ENCODE results near the gene GP2.

Gene GP2

GRCh38 chr16:20280259-20280658, 47.1 kb downstream of the GP2 start:
- Histone ChIP-seq H3K36me3 (ENCODE audit: insufficient read depth, low read length) (no peaks in the 10 kb centered on the region), H3K4me1 (ENCODE audit: insufficient read depth, low read length, severe bottlenecking) (no peaks in the 10 kb centered on the region), H3K79me2 (ENCODE audit: insufficient read depth, low read length) (no peaks in the 10 kb centered on the region), H3K9me3 (ENCODE audit: low read length) (no peaks in the 10 kb centered on the region), H3K27ac (ENCODE audit: low read depth, low read length, poor library complexity, severe bottlenecking) (no peak overlapping the region), H3F3A (ENCODE audit: insufficient read depth, low read length) (no peaks in the 10 kb centered on the region), H3K27me3 (ENCODE audit: insufficient read depth, low read length) (no peaks in the 10 kb centered on the region), H3K4me2 (ENCODE audit: low read length) (no peak overlapping the region), H2AFZ (ENCODE audit: low read length) (no peak overlapping the region), H3K9ac (ENCODE audit: low read length) (no peak overlapping the region), H3K9me2 (ENCODE audit: low read depth, low read length) (no peaks in the 10 kb centered on the region), H4K20me1 (ENCODE audit: insufficient read depth, low read length) (no peaks in the 10 kb centered on the region), H3K4me3 (ENCODE audit: low read depth, low read length, poor library complexity, severe bottlenecking) (no peak overlapping the region)
- TF ChIP-seq, protein P1, sequence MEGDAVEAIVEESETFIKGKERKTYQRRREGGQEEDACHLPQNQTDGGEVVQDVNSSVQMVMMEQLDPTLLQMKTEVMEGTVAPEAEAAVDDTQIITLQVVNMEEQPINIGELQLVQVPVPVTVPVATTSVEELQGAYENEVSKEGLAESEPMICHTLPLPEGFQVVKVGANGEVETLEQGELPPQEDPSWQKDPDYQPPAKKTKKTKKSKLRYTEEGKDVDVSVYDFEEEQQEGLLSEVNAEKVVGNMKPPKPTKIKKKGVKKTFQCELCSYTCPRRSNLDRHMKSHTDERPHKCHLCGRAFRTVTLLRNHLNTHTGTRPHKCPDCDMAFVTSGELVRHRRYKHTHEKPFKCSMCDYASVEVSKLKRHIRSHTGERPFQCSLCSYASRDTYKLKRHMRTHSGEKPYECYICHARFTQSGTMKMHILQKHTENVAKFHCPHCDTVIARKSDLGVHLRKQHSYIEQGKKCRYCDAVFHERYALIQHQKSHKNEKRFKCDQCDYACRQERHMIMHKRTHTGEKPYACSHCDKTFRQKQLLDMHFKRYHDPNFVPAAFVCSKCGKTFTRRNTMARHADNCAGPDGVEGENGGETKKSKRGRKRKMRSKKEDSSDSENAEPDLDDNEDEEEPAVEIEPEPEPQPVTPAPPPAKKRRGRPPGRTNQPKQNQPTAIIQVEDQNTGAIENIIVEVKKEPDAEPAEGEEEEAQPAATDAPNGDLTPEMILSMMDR (IDR thresholded peaks at IDR 0.05; ENCODE audit: low read length): no peak
- TF ChIP-seq EZH2 (IDR thresholded peaks at IDR 0.05; ENCODE audit: borderline replicate concordance, low read length): no peak

DNA sequence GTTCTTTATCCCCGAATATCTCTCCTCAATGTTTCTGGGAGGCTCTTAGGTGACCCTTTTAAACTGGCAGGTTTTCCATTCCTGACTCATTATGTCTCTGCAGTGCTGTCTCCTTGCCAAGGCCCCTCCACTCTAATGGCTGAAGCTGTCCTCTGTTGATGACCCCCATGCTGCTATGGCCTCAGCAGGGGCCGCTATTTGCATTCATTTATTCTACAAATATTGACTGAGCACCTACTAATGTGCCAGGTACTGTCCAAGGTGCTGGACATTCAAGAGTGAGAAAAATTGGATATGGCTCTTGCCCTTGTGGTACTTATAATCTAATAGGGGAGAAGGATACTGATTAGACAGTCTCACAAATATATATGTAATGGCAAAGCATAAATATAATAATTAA, 55.4 kb downstream of the GP2 start:
- Histone ChIP-seq H3F3A (ENCODE audit: insufficient read depth, low read length) (no peaks in the 10 kb centered on the region), H4K20me1 (ENCODE audit: insufficient read depth, low read length) (no peaks in the 10 kb centered on the region), H2AFZ (ENCODE audit: low read length) (no peak overlapping the region), H3K9me3 (ENCODE audit: low read length) (no peaks in the 10 kb centered on the region), H3K9me2 (ENCODE audit: low read depth, low read length) (no peaks in the 10 kb centered on the region), H3K4me2 (ENCODE audit: low read length) (no peak overlapping the region), H3K36me3 (ENCODE audit: insufficient read depth, low read length) (no peaks in the 10 kb centered on the region), H3K79me2 (ENCODE audit: insufficient read depth, low read length) (no peaks in the 10 kb centered on the region), H3K4me1 (ENCODE audit: insufficient read depth, low read length, severe bottlenecking) (no peaks in the 10 kb centered on the region), H3K27ac (ENCODE audit: low read depth, low read length, poor library complexity, severe bottlenecking) (no peak overlapping the region), H3K27me3 (ENCODE audit: insufficient read depth, low read length) (no peaks in the 10 kb centered on the region), H3K9ac (ENCODE audit: low read length) (no peak overlapping the region), H3K4me3 (ENCODE audit: low read depth, low read length, poor library complexity, severe bottlenecking) (no peak overlapping the region)
- no peak for TF ChIP-seq EZH2 (IDR thresholded peaks at IDR 0.05; ENCODE audit: borderline replicate concordance, low read length)
- TF ChIP-seq, protein P1 (IDR thresholded peaks at IDR 0.05; ENCODE audit: low read length): no peak

- no peaks in the 10 kb centered on the region for H3K27me3 ChIP-seq (ENCODE audit: insufficient read depth, low read length)
- H3K27ac ChIP-seq (ENCODE audit: low read depth, low read length, poor library complexity, severe bottlenecking): no peak overlapping the region
- H3K9me3 ChIP-seq (ENCODE audit: low read length): no peaks in the 10 kb centered on the region
- no peaks in the 10 kb centered on the region for H3K79me2 ChIP-seq (ENCODE audit: insufficient read depth, low read length)
- no peak overlapping the region for H2AFZ ChIP-seq (ENCODE audit: low read length)
- no peaks in the 10 kb centered on the region for H4K20me1 ChIP-seq (ENCODE audit: insufficient read depth, low read length)
- no peaks in the 10 kb centered on the region for H3K4me1 ChIP-seq (ENCODE audit: insufficient read depth, low read length, severe bottlenecking)
- H3F3A ChIP-seq (ENCODE audit: insufficient read depth, low read length): no peaks in the 10 kb centered on the region
- no peak overlapping the region for H3K9ac ChIP-seq (ENCODE audit: low read length)
- H3K9me2 ChIP-seq (ENCODE audit: low read depth, low read length): no peaks in the 10 kb centered on the region
- TF ChIP-seq EZH2 (IDR thresholded peaks at IDR 0.05; ENCODE audit: borderline replicate concordance, low read length): no peak
- TF ChIP-seq, protein P1 (IDR thresholded peaks at IDR 0.05; ENCODE audit: low read length): no peak
- no peak overlapping the region for H3K4me3 ChIP-seq (ENCODE audit: low read depth, low read length, poor library complexity, severe bottlenecking)
- H3K36me3 ChIP-seq (ENCODE audit: insufficient read depth, low read length): no peaks in the 10 kb centered on the region
- no peak overlapping the region for H3K4me2 ChIP-seq (ENCODE audit: low read length)
Observed at GRCh38 chr16:20268409-20268808, 58.9 kb downstream of the GP2 start.

All from OCI-LY1 (cell line).